Neural progenitor cell (in vitro differentiated cells): ENCODE results near the gene CNOT4. TPM values are rescaled to one million over a fixed set of nuclear protein-coding genes. Genes with fewer than 3 reads are reported as not detected.

Experiments used
- DNase-seq: peaks from one replicate; pipeline ENCODE4 v3.0.0-alpha.2; 2016; ENCODE audit warnings: low spot score
- H2AFZ ChIP-seq: fragments of 200-600 bp; sonication (generic); replicated peaks from 2 replicates; pipeline ENCODE4 v1.6.1; 2016; ENCODE audit warnings: antibody characterized with exemption
- H3F3A ChIP-seq: fragments of 200-600 bp; sonication (generic); 2 replicates; pipeline ENCODE4 v1.6.1; 2016; ENCODE audit warnings: antibody characterized with exemption, low read depth
- H3K27ac ChIP-seq: fragments of 200-600 bp; sonication (generic); 2 replicates; pipeline ENCODE4 v1.5.1; 2016; ENCODE audit warnings: mild to moderate bottlenecking
- H3K27me3 ChIP-seq: fragments of 200-600 bp; sonication (generic); 2 replicates; pipeline ENCODE4 v1.6.1; 2016; ENCODE audit warnings: mild to moderate bottlenecking, moderate library complexity
- H3K36me3 ChIP-seq: fragments of 200-600 bp; sonication (generic); 2 replicates; pipeline ENCODE4 v1.5.1; 2016
- H3K4me1 ChIP-seq: fragments of 200-600 bp; sonication (generic); 2 replicates; pipeline ENCODE4 v1.6.1; 2016; ENCODE audit warnings: mixed run types
- H3K4me2 ChIP-seq: fragments of 200-600 bp; sonication (generic); 2 replicates; pipeline ENCODE4 v1.6.1; 2016
- H3K4me3 ChIP-seq: fragments of 200-600 bp; sonication (generic); 2 replicates; pipeline ENCODE4 v1.5.1; 2016
- H3K79me2 ChIP-seq: fragments of 200-600 bp; sonication (generic); 2 replicates; pipeline ENCODE4 v1.6.1; 2016; ENCODE audit warnings: low read depth
- H3K9ac ChIP-seq: fragments of 200-600 bp; sonication (generic); 2 replicates; pipeline ENCODE4 v1.6.1; 2016
- H3K9me3 ChIP-seq: fragments of 200-600 bp; sonication (generic); 2 replicates; pipeline ENCODE4 v1.5.1; 2016; ENCODE audit warnings: low read depth
- H4K20me1 ChIP-seq: fragments of 200-600 bp; sonication (generic); 2 replicates; pipeline ENCODE4 v1.6.1; 2016; ENCODE audit warnings: low read depth
- H3K27ac Mint-ChIP-seq: 3 replicates; pipeline ENCODE4 v1.8.0; 2021; ENCODE audit warnings: mixed read lengths
- H3K27me3 Mint-ChIP-seq: 2 replicates; pipeline ENCODE4 v1.8.0; 2022; ENCODE audit warnings: low read depth, mild to moderate bottlenecking, inconsistent platforms, moderate library complexity, mixed read lengths; ENCODE audit not compliant: insufficient read depth
- H3K36me3 Mint-ChIP-seq: 3 replicates; pipeline ENCODE4 v1.8.0; 2021; ENCODE audit warnings: mixed read lengths
- H3K4me1 Mint-ChIP-seq: 3 replicates; pipeline ENCODE4 v1.8.0; 2021; ENCODE audit warnings: mixed read lengths
- H3K4me3 Mint-ChIP-seq: 3 replicates; pipeline ENCODE4 v1.8.0; 2021; ENCODE audit warnings: mild to moderate bottlenecking, moderate library complexity, mixed read lengths
- H3K9me3 Mint-ChIP-seq: 3 replicates; pipeline ENCODE4 v1.8.0; 2020; ENCODE audit warnings: mixed read lengths
- EZH2 ChIP-seq: fragments of 200-600 bp; sonication (generic); IDR thresholded peaks from 2 replicates; pipeline ENCODE4 v1.6.1; 2017; ENCODE audit warnings: antibody characterized with exemption, mild to moderate bottlenecking, moderate library complexity
- EZH2phosphoT487 ChIP-seq: fragments of 200-600 bp; sonication (generic); IDR thresholded peaks from 2 replicates; pipeline ENCODE4 v1.6.1; 2017; ENCODE audit warnings: antibody characterized with exemption
- total RNA-seq: library from RNA; depleted of rRNA; stranded (reverse); fragments of >200 nt; gene quantifications from 2 replicates; pipeline ENCODE4 v1.2.3, GENCODE V29; 2015; ENCODE audit warnings: low replicate concordance
- TF ChIP-seq, protein P1 (sequence below): fragments of 200-600 bp; sonication (generic); IDR thresholded peaks from 2 replicates; pipeline ENCODE4 v1.5.1; 2017; ENCODE audit warnings: antibody characterized with exemption, mild to moderate bottlenecking

The CNOT4 gene
- total RNA-seq, 1 donor from 2014 or later, result 21.4 TPM

DNA sequence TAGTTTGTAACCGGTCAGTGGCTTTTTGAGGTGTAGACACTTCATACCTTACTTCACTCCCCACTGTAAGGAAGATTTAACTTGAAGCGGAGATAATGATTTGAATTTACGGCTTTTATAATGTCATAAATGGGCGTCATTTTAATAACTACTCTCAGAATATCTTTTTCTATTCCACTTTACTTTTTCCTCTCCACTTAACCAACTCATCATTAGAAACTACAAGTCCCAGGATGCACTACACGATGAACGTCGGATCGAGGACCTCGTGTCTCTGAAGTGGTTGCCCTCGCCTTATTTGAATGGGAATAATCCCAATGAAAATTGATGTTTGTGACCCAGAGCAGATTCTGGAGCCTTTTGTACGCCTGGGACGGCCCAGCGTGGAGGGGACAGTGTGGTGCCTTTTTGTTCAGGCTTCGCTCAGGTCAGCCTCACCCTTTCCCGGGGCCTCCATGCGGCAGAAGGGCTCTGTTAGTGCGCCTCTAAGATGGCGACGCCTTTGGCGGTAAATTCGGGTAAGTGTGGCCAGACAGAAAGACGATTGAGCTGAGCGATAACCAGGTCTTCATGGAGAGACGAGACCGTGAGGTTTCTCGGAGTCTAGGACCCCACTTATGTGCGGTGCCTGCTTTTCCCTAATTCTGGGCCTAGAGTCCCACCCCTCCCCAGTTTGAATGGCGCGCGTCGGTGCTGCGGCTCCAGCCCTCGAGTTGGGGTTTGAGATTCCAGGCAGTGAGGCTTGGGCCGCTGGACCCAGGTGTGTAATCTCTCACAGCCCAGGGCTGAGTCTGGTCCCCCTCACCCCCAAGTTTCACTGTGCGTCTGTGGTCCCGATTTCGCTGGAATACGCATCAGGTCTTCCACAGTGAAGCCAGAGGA, 47.8 kb upstream of the CNOT4 start, which contains the start of gene NUP205:
NUP205 (plus strand) TSS at position 463 of the 882 bp plus-strand sequence; CDS start at position 491, 28 bp downstream.
- peak within 1 kb of the TSS; percentile 100 for H2AFZ ChIP-seq
- Mint-ChIP-seq H3K4me3 (peak within 1 kb of the TSS; percentile 75), H3K4me1 (peaks cover 5% of the 10 kb centered on the region), H3K27ac (no peak within 1 kb of the TSS), H3K36me3 (peaks cover 8% of the 10 kb centered on the region), H3K27me3 (peaks cover 2% of the 10 kb centered on the region), H3K9me3 (no peaks in the 10 kb centered on the region)
- peak within 1 kb of the TSS; percentile 81 for H3K4me3 ChIP-seq
- peaks cover 7% of the 10 kb centered on the region for H3F3A ChIP-seq
- peak within 1 kb of the TSS; percentile 94 for H3K27ac ChIP-seq
- peaks cover 50% of the 10 kb centered on the region for H3K79me2 ChIP-seq
- peak within 1 kb of the TSS; percentile 95 for H3K9ac ChIP-seq
- H3K4me2 ChIP-seq, result peak within 1 kb of the TSS; percentile 89
- peak; percentile 81 for DNase-seq
- no peaks in the 10 kb centered on the region for H3K27me3 ChIP-seq
- no peaks in the 10 kb centered on the region for H3K36me3 ChIP-seq
- peaks cover 9% of the 10 kb centered on the region for H3K4me1 ChIP-seq
- peaks cover 28% of the 10 kb centered on the region for H4K20me1 ChIP-seq
- H3K9me3 ChIP-seq, result no peaks in the 10 kb centered on the region
- no peak for TF ChIP-seq EZH2phosphoT487
- TF ChIP-seq, protein P1, sequence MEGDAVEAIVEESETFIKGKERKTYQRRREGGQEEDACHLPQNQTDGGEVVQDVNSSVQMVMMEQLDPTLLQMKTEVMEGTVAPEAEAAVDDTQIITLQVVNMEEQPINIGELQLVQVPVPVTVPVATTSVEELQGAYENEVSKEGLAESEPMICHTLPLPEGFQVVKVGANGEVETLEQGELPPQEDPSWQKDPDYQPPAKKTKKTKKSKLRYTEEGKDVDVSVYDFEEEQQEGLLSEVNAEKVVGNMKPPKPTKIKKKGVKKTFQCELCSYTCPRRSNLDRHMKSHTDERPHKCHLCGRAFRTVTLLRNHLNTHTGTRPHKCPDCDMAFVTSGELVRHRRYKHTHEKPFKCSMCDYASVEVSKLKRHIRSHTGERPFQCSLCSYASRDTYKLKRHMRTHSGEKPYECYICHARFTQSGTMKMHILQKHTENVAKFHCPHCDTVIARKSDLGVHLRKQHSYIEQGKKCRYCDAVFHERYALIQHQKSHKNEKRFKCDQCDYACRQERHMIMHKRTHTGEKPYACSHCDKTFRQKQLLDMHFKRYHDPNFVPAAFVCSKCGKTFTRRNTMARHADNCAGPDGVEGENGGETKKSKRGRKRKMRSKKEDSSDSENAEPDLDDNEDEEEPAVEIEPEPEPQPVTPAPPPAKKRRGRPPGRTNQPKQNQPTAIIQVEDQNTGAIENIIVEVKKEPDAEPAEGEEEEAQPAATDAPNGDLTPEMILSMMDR, result no peak

DNA sequence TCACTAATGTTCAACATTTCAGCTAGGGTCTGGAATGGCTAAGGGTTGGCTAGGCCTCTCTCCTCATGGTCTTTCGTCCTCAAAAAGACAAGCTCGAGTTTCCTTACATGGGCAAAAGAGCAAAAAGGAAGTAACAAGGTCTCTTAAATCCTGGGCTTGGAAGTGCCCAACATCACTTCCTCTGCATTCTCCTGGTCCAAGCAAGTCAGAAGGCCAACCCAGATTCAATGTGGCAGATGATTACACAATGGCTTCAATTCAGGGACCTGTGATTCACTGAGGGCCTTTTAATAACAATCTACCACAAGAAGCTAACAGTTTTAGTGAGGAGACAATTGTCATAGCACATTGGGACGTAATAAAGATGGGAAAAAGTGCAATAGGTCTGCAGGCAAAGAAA, 43.4 kb upstream of the CNOT4 start:
- peaks cover 2% of the 10 kb centered on the region for H3K27me3 Mint-ChIP-seq
- H3K36me3 Mint-ChIP-seq, result no peaks in the 10 kb centered on the region
- Histone ChIP-seq H3K27me3 (no peaks in the 10 kb centered on the region), H3K79me2 (peaks cover 6% of the 10 kb centered on the region), H4K20me1 (no peaks in the 10 kb centered on the region), H3K4me3 (no peak overlapping the region), H3K4me1 (no peaks in the 10 kb centered on the region), H3K4me2 (no peak overlapping the region), H2AFZ (peak overlapping the region; percentile 30), H3K36me3 (no peaks in the 10 kb centered on the region), H3K27ac (no peak overlapping the region), H3K9ac (no peak overlapping the region), H3F3A (peaks cover 5% of the 10 kb centered on the region), H3K9me3 (no peaks in the 10 kb centered on the region)
- TF ChIP-seq, protein P1, result no peak
- TF ChIP-seq EZH2, result no peak
- TF ChIP-seq EZH2phosphoT487, result no peak
- no peaks in the 10 kb centered on the region for H3K4me1 Mint-ChIP-seq
- DNase-seq, result no peak
- no peak overlapping the region for H3K4me3 Mint-ChIP-seq
- no peaks in the 10 kb centered on the region for H3K9me3 Mint-ChIP-seq
- no peak overlapping the region for H3K27ac Mint-ChIP-seq

DNA sequence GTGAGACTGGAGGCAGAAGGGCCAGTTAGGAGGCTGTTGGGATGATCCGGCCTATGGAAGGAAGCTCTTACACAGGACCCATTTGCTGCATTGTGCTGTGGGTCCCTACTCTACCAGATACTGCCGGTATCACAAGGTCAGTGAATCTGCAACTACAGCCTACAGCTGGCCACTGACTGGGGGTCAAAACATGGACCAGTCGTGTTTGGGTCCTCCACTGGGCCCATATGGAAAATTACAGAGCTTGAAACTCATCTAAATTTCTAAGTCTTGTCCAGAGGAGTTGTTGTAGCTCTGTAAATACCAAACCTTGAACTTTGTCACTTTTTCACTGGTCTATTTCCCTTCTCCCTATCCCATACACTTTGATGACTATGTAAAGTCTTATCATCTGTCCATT, 42.2 kb upstream of the CNOT4 start:
- no peaks in the 10 kb centered on the region for H3K4me1 ChIP-seq
- H3K9me3 Mint-ChIP-seq, result no peaks in the 10 kb centered on the region

More for the DNA sequence above, 42.2 kb upstream of the CNOT4 start:
- no peak overlapping the region for H3K27ac ChIP-seq
- Mint-ChIP-seq H3K4me3 (no peak overlapping the region), H3K27me3 (peaks cover 2% of the 10 kb centered on the region), H3K27ac (no peak overlapping the region), H3K4me1 (no peaks in the 10 kb centered on the region), H3K36me3 (no peaks in the 10 kb centered on the region)
- no peaks in the 10 kb centered on the region for H3K9me3 ChIP-seq
- TF ChIP-seq, protein P1, result no peak
- TF ChIP-seq EZH2 (no peak), EZH2phosphoT487 (no peak)
- no peaks in the 10 kb centered on the region for H4K20me1 ChIP-seq
- DNase-seq, result no peak
- H3K79me2 ChIP-seq, result no peaks in the 10 kb centered on the region
- no peaks in the 10 kb centered on the region for H3F3A ChIP-seq
- no peaks in the 10 kb centered on the region for H3K27me3 ChIP-seq
- H3K4me2 ChIP-seq, result no peak overlapping the region
- H3K4me3 ChIP-seq, result no peak overlapping the region
- no peaks in the 10 kb centered on the region for H3K36me3 ChIP-seq
- no peak overlapping the region for H2AFZ ChIP-seq
- no peak overlapping the region for H3K9ac ChIP-seq
